8988T (cell line): ENCODE data around the gene SFTPA2.
"Not testable (repeated sequence)": the region's sequence is repeated elsewhere in the genome, so short reads cannot be mapped to it uniquely, and the experiment has no call there.

ENCODE experiments used
- DNase-seq: peaks from one replicate; pipeline ENCODE4 v3.0.0; 2011

The SFTPA2 gene

DNA sequence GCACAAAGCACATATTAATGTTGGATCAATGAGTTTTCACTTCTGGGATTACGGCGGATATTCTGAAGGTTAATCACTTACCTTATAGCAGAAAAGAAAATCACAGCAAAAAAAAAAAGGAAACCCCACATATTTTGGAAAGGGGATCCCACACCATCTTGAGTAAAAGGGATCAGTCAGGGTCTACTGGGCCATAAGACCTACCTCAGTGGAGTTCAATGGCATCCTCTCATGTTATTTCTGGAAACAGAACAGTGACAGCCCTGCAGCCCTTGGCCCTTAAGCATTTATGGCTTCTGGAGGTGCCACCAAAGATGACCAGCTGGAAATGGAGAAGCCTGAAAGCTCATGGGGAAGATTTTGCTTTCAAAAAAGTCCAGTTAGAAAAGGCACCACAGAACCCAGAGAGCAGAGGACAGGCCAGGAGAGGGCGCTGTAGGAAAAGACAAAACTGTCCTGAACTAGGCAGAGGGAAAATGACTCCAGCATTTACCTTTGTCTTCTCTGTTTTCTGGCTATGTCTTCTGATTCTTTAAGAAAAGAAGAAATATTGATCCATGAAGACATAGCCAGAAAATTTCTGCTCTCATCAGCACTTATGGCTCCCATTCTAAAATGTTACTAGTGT, 50.8 kb downstream of the SFTPA2 start:
- not testable (repeated sequence) for DNase-seq

DNA sequence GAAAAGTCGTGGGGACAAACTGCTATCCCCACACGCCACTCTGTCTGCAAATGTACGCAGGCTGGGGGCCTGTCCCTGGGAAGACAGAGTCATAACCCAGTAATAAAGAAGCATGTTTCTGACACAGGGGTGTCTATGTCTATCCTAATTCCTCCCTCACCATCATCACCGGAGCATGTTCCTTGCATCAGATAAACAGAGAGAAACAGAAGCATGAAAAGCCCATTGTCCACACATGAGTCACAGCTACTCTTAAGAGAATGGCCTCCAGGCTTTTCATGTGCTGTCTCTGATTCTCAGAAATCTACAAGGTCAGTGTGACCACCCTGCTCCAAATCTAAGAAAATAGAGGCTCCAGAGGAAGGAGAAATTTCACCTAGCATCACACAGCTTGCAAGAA, 52.0 kb downstream of the SFTPA2 start:
- not testable (repeated sequence) for DNase-seq

DNA sequence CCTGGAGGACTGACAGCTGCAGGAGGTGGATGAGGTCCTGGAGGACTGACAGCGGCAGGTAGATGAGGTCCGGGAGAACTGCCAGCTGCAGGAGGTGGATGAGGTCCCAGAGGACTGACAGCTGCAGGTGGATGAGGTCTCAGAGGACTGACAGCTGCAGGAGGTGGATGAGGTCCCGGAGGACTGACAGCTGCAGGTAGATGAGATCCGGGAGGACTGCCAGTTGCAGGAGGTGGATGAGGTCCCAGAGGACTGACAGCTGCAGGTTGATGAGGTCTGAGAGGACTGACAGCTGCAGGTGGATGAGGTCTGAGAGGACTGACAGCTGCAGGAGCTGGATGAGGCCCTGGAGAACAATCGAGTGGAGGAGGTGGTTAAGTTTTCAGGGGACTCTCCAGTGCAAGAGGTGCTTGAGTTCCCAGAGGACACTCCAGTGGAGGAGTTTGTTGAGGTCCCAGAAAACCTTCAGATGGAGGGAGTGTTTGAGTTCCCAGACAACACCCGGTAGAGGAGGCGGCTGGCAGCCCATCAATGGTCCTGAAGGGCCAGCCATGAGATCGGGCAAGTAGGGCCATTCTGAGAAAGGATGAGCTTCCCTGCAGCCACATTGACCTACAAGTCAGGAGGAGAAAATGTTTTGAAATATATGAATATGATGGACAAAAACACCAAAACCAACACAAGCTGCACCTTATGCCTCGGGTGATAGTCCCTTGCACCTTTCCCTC, 52.6 kb downstream of the SFTPA2 start:
- DNase-seq: no peak
